Stimulated activated effector memory CD8-positive, alpha-beta T cell treated with anti-CD3 and anti-CD28 coated beads, Interleukin-12 subunit alpha, Interleukin-12 subunit beta, amount 100 ng/mL, for 72 hours (primary cell): Measurements from ENCODE around the gene UBE3B.

Source experiments
- ATAC-seq: fragments of 150-1000 bp; cut with Tn5 transposase; 2 replicates; pipeline ENCODE4 v1.10.0; 2021
- DNase-seq, 2 donors: peaks; one replicate each; pipeline ENCODE4 v3.0.0; 2021 to 2022; ENCODE audit warnings: low spot score in 2 of 2
- H3K27ac Mint-ChIP-seq: one replicate; pipeline ENCODE4 v1.8.0; 2022; ENCODE audit warnings: mild to moderate bottlenecking, mixed read lengths
- H3K36me3 Mint-ChIP-seq: one replicate; pipeline ENCODE4 v1.8.0; 2022; ENCODE audit warnings: mild to moderate bottlenecking, mixed read lengths
- H3K4me1 Mint-ChIP-seq: one replicate; pipeline ENCODE4 v1.8.0; 2022; ENCODE audit warnings: mixed read lengths
- H3K4me3 Mint-ChIP-seq: one replicate; pipeline ENCODE4 v1.8.0; 2022; ENCODE audit warnings: mild to moderate bottlenecking, mixed read lengths
- H3K9me3 Mint-ChIP-seq: one replicate; pipeline ENCODE4 v1.8.0; 2022; ENCODE audit warnings: mixed read lengths

Gene UBE3B

DNA sequence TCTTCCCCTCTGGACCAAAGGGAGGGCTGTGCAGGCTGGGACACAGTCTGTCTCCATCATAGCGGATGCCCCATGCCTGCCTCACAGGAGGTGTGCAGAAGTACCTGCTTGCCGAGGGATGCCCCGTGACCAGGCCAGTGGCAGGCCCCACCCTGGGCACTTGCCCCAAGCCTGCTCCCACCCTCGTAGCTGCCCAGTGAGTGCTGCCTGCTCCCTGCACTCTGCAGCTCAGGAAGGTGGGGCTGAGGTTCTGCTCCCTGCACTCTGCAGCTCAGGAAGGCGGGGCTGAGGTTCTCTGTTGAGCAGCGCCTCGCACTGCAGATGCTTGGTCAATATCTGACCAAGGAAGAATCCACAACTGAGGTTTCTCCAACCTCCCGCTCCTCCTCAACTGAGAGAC is 89.0 kb downstream of the UBE3B start:
- DNase-seq (no peak), ATAC-seq (no peak)
- no peak overlapping the region for H3K4me3 Mint-ChIP-seq
- H3K4me1 Mint-ChIP-seq: no peaks in the 10 kb centered on the region
- peaks cover 63% of the 10 kb centered on the region for H3K36me3 Mint-ChIP-seq
- no peak overlapping the region for H3K27ac Mint-ChIP-seq
- peaks cover 3% of the 10 kb centered on the region for H3K9me3 Mint-ChIP-seq

DNA sequence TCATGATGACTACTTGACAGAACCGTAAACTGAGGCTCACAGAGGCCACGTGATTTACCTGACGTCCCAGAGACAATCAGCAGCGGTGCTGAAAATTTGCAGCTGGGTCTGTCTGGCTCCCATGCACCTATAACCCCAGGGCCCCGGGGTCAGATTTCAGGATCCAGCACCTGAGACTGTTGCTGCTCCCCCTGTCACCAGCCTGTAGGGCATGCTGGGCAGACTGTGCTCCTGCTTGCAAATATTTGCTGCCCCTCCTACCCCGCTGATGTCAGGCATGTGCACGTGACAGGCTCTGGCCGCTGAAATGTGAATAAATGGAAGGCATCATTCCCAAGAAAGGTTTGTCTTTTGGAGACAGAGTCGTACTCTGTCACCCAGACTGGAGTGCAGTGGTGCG is 89.9 kb downstream of the UBE3B start:
- Mint-ChIP-seq H3K36me3 (peaks cover 69% of the 10 kb centered on the region), H3K9me3 (peaks cover under 1% of the 10 kb centered on the region)

DNA sequence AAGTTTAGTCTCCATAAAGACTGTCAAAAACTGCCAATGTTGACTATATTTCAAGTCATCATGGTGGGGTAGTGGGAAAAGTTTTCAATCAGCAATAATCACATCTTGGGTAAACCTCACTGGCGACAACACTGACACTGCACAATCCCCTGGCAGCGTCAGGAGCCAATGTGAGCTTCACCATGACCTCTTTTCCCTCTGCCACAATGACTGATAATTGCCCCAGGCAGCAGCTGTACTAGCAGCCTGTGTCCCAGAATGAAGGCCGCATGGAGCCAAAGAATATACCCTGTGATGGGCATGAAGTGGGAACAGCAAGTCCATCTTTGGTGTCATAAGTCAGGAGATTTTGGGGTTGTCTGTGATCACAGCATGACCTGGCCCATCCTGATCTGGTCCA is 90.5 kb downstream of the UBE3B start:
- Mint-ChIP-seq H3K9me3 (no peaks in the 10 kb centered on the region), H3K27ac (no peak overlapping the region), H3K36me3 (peaks cover 73% of the 10 kb centered on the region), H3K4me1 (peaks cover 5% of the 10 kb centered on the region), H3K4me3 (no peak overlapping the region)
- DNase-seq (no peak), ATAC-seq (no peak)

More for the DNA sequence above, 89.9 kb downstream of the UBE3B start:
- H3K27ac Mint-ChIP-seq: no peak overlapping the region
- no peaks in the 10 kb centered on the region for H3K4me1 Mint-ChIP-seq
- no peak overlapping the region for H3K4me3 Mint-ChIP-seq
- ATAC-seq (no peak), DNase-seq (no peak)

DNA sequence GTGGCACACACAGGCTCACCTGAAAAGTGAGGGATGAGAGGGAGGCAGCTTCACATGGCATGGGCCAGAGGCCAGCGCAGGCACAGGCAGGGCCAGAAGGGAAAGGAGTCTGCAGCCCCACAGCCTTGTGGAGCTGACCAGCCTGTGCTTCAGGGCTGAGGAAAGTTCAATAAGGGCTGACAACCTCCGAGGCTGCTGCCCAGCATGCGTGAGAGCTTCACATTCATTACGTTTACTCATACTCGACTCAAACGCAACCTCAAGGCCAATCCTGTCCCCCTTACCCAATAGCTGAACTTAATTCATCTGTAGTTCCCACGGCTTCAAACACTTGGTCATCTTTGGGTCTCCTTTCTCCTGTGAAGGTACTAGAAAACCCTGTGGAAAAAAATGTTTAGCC is 91.1 kb downstream of the UBE3B start:
- Mint-ChIP-seq H3K4me3 (no peak overlapping the region), H3K27ac (no peak overlapping the region), H3K36me3 (peaks cover 78% of the 10 kb centered on the region), H3K9me3 (no peaks in the 10 kb centered on the region), H3K4me1 (peaks cover 10% of the 10 kb centered on the region)
- ATAC-seq (no peak), DNase-seq (no peak)

DNA sequence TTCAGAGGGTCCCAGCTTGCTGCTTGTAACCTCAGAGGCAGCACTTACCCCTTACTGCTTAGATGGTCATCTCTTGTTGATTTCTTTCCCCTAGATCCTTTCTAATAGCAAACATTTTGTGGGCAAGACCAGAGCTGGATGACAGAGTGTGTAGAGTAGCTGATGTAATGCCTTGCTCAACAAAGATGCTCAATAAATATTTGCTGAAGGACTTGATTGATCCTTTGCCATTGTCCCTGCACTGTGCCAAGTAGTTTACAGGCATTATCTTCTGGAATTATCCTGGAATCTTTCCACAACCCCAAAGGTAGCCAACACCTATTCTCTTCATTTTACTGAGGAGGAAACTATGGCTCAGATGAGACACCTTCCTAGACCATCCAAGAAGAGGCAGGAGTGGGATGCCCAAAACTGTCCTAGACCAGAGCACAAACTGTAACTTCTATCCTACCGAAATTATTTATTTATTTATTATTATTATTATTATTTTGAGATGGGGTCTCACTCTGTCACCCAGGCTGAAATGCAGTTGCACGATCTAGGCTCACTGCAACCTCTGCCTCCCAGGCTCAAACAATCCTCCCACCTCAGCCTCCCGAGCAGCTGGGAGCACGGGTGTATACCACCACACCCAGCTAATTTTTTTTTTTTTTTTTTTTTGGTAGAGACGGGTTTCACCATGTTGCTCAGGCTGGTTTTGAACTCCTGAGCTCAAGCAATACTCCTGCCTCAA is 94.5 kb downstream of the UBE3B start:
- peak overlapping the region; percentile 85 for H3K4me3 Mint-ChIP-seq
- peaks cover 71% of the 10 kb centered on the region for H3K36me3 Mint-ChIP-seq

DNA sequence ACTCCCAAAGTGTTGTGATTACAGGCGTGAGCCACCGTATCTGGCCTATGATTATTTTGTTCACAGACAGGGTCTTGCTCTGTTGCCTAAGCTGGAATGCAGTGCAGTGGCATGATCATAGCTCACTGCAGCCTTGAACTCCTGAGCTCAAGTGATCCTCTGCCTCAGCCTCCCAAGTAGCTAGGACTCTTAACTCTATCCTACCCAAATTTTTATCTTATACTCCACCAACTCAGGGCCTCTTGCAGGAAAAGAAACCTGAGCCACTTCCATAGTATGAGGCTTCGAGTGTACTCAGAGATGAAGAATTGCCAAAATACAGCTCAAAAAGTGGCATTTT is 95.0 kb downstream of the UBE3B start:
- Mint-ChIP-seq H3K36me3 (peaks cover 71% of the 10 kb centered on the region), H3K9me3 (no peaks in the 10 kb centered on the region), H3K4me1 (peaks cover 23% of the 10 kb centered on the region), H3K27ac (peak overlapping the region; percentile 90), H3K4me3 (peak overlapping the region; percentile 85)
- ATAC-seq (no peak), DNase-seq (no peak)

More for the DNA sequence above, 94.5 kb downstream of the UBE3B start:
- Mint-ChIP-seq H3K9me3 (no peaks in the 10 kb centered on the region), H3K4me1 (peaks cover 23% of the 10 kb centered on the region), H3K27ac (peak overlapping the region; percentile 29)
- DNase-seq (no peak), ATAC-seq (no peak)

DNA sequence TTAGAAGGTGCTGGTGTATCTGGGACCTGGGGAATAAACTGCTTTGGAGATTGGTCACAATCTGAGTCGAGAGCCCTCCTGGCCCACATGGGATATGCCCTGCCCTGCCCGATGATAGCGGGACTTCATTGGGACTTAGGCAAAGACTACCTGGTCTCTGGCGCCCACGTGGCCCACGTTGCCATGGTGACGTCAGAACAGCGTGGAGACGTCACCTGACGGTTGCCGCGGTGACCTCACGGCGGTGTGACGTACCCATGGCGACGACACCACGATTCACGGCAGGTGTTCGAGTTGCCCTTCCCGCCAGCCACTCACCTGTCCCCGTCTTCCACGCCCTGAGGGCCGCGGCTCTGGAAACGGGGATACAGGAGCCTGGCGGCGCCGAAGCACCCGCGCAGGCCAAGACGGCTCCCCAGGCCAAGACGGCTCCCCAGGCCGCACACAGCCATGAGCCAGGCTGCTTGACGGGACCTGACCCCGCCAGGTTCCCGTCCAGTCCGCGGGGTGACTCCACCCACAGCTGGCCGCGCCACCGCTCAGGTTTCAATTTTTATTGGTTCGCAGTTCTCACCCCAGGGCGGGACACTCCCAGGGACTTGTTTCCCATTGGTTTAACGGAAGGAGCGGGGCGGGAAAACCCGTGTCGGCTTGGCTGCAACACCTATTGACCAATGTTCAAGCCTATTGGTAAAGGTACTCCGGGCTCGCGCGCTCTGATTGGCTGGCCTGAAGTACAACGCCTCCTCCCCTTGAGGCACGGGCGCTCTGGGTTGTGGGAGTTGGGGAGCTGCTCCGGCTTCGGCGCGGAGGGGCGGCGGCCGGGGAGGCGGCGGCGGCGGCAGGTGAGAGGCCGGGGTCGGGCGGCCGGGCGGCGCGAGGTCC is 95.8 kb downstream of the UBE3B start, which contains the start of the genes MMAB and MVK:
TSS of gene MMAB (minus strand) at position 476 of the 885 bp plus-strand sequence. CDS start at position 452, 24 bp downstream.
TSS of gene MVK (plus strand) at position 766 of the 885 bp plus-strand sequence. CDS start 1,029 bp downstream, outside the sequence.
- Mint-ChIP-seq H3K9me3 (no peaks in the 10 kb centered on the region), H3K36me3 (peaks cover 71% of the 10 kb centered on the region), H3K27ac (peak within 1 kb of the TSS; percentile 90), H3K4me1 (peaks cover 23% of the 10 kb centered on the region), H3K4me3 (peak within 1 kb of the TSS; percentile 85)
- DNase-seq: peak; percentile 86 to 98
- peak; percentile 97 for ATAC-seq

DNA sequence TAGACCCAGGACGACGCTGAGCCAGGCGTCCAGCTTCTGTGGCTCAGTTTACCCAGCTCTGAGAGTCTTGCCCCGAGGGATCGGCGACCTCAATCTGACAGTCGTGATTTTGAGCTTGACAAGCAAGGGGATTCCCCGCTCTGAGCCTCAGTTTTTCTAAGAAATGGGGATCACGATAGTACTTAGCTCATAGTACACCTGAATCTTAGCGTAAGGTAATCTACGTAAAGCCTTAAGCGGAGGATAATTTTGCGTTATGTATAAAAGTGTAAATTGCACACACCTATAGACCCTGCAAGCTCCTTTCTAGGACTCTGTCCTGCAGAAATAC is 96.4 kb downstream of the UBE3B start:
- Mint-ChIP-seq H3K27ac (peak overlapping the region; percentile 90), H3K36me3 (peaks cover 71% of the 10 kb centered on the region), H3K9me3 (no peaks in the 10 kb centered on the region), H3K4me3 (peak overlapping the region; percentile 85), H3K4me1 (peaks cover 23% of the 10 kb centered on the region)
- no peak for DNase-seq
- peak; percentile 5 for ATAC-seq

DNA sequence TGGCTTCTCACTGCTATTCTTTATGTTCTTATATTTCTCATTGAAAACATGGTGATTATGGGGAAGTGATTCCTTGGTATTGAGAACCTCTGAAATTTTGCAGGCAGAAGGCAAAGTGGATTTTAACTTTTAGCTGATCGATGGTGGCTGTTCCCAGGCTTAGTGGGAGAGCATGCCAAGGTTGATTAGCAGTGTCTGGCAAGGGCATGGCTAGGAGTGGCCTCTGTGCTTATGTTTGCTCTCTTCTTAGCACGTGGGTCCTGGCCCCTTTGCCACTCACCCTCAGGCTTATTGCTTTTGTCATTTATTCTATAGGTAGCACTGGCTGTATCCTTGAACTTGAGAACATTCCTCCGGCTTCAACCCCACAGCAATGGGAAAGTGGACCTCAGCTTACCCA is 98.2 kb downstream of the UBE3B start:
- DNase-seq (no peak), ATAC-seq (no peak)
- Mint-ChIP-seq H3K4me1 (peaks cover 23% of the 10 kb centered on the region), H3K36me3 (peaks cover 75% of the 10 kb centered on the region), H3K27ac (no peak overlapping the region), H3K9me3 (no peaks in the 10 kb centered on the region), H3K4me3 (no peak overlapping the region)

DNA sequence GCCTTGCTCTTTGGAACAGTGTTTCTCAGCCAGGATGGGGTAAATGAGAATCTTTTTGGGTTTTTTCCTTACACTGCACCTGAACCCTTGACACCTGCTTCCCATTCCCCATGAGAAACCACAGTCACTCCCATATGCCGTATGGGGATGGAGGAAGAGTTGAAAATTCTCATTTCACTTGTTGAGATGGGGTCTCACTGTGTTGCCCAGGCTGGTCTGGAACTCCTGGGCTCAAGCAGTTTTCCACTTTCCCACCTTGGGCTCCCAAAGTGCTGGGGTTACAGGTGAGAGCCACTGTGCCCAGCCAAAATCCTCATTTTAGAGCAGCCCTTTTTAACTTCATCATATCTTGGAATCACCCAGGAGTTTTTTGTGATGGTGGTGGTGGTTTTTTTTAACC is 99.9 kb downstream of the UBE3B start:
- ATAC-seq (no peak), DNase-seq (no peak)
- Mint-ChIP-seq H3K9me3 (no peaks in the 10 kb centered on the region), H3K27ac (no peak overlapping the region), H3K4me1 (peaks cover 23% of the 10 kb centered on the region), H3K4me3 (no peak overlapping the region), H3K36me3 (peaks cover 68% of the 10 kb centered on the region)

DNA sequence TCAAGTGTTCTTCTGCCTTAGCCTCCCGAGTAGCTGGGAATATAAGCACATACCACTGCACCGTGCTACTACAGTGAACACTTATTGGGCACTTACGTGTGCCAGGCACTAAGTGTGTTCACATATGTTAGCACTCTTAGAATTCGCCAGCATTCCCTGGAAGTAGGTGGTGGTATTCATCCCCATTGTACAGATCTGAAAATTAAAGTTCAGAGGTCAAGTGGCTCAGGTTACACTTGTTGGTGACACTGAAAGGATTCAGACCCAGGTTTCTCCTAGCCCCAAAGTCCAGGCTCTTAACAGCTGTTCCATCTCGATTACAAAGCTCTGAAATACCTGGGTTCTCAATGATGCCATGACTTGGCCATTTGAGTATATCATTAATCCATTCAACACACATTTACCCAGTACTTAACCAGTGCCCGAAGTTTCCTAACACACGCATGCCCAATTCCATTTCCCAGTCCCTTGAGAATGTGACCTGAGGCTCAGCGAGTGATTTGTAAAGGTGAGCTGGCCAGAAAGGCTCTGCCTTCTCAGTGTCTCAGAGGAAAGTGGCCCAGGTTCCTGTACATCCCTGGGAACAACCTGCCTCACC is 101.0 kb downstream of the UBE3B start:
- peaks cover 60% of the 10 kb centered on the region for H3K36me3 Mint-ChIP-seq
- no peak overlapping the region for H3K4me3 Mint-ChIP-seq
- no peaks in the 10 kb centered on the region for H3K9me3 Mint-ChIP-seq
- peaks cover 13% of the 10 kb centered on the region for H3K4me1 Mint-ChIP-seq
- H3K27ac Mint-ChIP-seq: no peak overlapping the region
- ATAC-seq (no peak), DNase-seq (no peak)

DNA sequence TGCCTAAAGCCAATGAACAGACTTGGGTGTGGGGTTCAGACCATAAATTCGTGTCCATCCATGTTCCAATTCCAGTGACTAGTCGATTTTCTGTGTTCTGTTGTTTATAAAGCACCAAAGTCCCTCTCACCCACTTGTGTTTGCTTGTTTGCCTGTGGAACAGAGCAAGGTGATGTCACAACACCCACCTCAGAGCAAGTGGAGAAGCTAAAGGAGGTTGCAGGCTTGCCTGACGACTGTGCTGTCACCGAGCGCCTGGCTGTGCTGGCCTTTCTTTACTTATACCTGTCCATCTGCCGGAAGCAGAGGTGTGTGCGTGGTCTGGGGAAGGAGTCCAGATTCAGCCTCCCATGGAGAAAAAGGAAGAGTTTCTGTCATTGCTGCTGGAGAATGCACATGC is 102.2 kb downstream of the UBE3B start:
- Mint-ChIP-seq H3K4me1 (peaks cover 5% of the 10 kb centered on the region), H3K27ac (no peak overlapping the region), H3K4me3 (no peak overlapping the region), H3K36me3 (peaks cover 58% of the 10 kb centered on the region), H3K9me3 (no peaks in the 10 kb centered on the region)
- no peak for ATAC-seq
- no peak for DNase-seq

DNA sequence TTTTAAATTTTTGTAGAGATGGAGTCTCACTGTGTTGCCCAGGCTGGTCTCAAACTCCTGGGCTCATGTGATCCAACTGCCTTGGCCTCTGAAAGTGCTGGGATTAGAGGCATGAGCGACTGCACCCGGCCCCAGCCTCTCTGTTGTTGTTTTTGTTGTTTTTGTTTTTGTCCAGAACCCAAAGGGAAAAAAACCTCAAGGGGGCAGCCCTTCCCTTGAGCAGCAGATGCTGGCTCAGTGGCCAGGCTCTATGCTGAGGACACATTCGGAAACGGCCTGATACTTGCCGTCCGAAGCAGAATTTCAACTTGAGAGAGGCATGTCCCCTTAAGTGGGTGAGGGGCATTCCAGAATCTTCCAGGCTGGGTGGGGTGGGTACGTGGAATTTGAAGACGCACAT is 102.8 kb downstream of the UBE3B start:
- DNase-seq (no peak), ATAC-seq (no peak)
- Mint-ChIP-seq H3K9me3 (no peaks in the 10 kb centered on the region), H3K4me3 (no peak overlapping the region), H3K4me1 (no peaks in the 10 kb centered on the region), H3K27ac (no peak overlapping the region), H3K36me3 (peaks cover 62% of the 10 kb centered on the region)

DNA sequence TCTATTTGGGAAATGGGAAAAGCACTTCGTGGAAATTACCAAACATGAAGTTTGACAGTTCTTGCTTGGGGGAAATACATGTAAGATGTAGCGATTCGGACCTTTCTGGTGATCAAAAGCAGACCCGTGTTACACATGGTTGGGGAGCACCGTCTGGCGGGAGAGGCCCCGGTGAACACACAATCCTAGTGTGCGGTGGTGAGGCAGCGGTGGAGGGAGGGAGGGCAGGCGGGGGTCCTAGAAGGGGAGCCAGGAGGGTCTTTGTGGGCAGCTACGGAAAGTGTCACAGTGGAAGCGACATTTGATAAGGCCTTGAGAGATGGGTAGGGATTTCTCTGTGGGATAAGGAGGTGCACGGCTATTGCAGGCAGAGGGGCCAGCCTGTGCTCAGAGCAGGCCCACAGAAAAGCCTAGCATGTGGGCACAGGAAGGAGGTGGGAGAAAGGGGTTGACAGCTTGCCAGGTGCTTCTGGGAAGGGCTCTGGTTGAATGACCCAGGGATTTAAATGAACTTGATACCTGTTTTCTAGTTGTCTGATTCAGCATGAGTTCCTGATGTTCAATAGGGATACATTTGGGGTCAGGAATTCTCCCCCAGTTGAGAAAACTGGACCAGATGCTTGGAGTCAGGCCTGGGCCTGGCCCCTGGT is 103.4 kb downstream of the UBE3B start:
- Mint-ChIP-seq H3K4me1 (no peaks in the 10 kb centered on the region), H3K27ac (no peak overlapping the region), H3K4me3 (no peak overlapping the region), H3K9me3 (no peaks in the 10 kb centered on the region), H3K36me3 (peaks cover 65% of the 10 kb centered on the region)
- DNase-seq (no peak), ATAC-seq (no peak)

DNA sequence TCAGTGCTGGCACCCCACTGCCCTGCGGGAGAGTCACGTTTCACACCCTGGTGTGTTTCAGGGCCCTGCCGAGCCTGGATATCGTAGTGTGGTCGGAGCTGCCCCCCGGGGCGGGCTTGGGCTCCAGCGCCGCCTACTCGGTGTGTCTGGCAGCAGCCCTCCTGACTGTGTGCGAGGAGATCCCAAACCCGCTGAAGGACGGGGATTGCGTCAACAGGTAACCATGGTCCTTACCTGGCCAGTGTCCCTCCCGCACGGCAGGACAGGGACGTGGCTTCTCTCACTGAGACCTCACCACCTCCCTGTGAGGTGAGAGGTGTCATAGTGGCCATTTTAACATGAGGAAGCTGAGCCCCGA is 103.9 kb downstream of the UBE3B start:
- Mint-ChIP-seq H3K36me3 (peaks cover 61% of the 10 kb centered on the region), H3K4me1 (no peaks in the 10 kb centered on the region), H3K4me3 (no peak overlapping the region), H3K9me3 (no peaks in the 10 kb centered on the region), H3K27ac (no peak overlapping the region)
- DNase-seq (no peak), ATAC-seq (no peak)
